ENCODE results near the gene IGFL2. TPM values are rescaled to one million over a fixed set of nuclear protein-coding genes. Genes with fewer than 3 reads are reported as not detected.

The IGFL2 gene
- total and polyA plus RNA-seq, 2 experiments from 2014 or later = not detected

DNA sequence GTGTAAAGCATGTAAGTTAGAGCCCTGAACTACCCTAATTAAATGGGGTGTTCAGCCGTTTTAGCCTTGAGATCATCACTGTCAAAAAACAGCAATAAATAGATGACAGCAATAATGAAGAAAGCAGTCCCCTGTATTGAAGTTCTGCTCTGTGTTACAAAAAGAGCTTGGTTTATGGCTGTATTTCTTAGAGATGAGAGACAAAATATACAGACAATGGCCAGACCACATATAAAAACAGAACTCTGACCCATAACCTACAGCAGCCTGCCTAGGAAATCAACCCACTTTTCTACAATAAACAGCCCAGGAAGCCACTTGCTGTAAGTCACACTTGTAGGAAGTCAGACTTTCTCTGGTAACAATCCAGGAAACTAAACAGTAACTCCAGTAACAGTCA is 34.3 kb upstream of the IGFL2 start:
- H3K79me2 ChIP-seq (replicated peaks; ENCODE audit: insufficient read depth) = no peaks in the 10 kb centered on the region
- H3K9me3 Mint-ChIP-seq = no peaks in the 10 kb centered on the region; the same call in 2 of the 3 replicates
- ATAC-seq (no peak), DNase-seq (ENCODE audit: low spot score) (no peak)
- no peak overlapping the region for H3K4me2 ChIP-seq
- no peaks in the 10 kb centered on the region for H3K9me2 ChIP-seq (ENCODE audit: insufficient read depth)
- no peaks in the 10 kb centered on the region for H3K36me3 Mint-ChIP-seq (ENCODE audit: low read depth)
- no peak overlapping the region for H3K4me3 ChIP-seq
- no peaks in the 10 kb centered on the region for H3K4me1 ChIP-seq (ENCODE audit: insufficient read depth)
- H3K27me3 Mint-ChIP-seq (ENCODE audit: insufficient read depth, low read depth, poor library complexity) = no peaks in the 10 kb centered on the region
- no peaks in the 10 kb centered on the region for H3K27me3 ChIP-seq (ENCODE audit: insufficient read depth)
- H3K27ac ChIP-seq (ENCODE audit: low read depth) = no peak overlapping the region
- no peaks in the 10 kb centered on the region for H3K36me3 ChIP-seq (ENCODE audit: insufficient read depth)
- no peak overlapping the region for H2AFZ ChIP-seq
- H3K4me1 Mint-ChIP-seq = peaks cover 9% of the 10 kb centered on the region
- H3K27ac Mint-ChIP-seq = no peak overlapping the region
- H3K4me3 Mint-ChIP-seq = no peak overlapping the region
- TF ChIP-seq EZH2phosphoT487 (IDR thresholded peaks at IDR 0.05; ENCODE audit: unreplicated experiment) (no peak), POLR2AphosphoS5 (IDR thresholded peaks at IDR 0.05; ENCODE audit: low read depth) (no peak), JUNB (IDR thresholded peaks at IDR 0.05; ENCODE audit: unreplicated experiment) (no peak), REST (IDR thresholded peaks at IDR 0.05; ENCODE audit: unreplicated experiment) (no peak)
- H3F3A ChIP-seq (replicated peaks; ENCODE audit: low read depth) = no peaks in the 10 kb centered on the region
- H4K20me1 ChIP-seq (replicated peaks; ENCODE audit: insufficient read depth) = no peaks in the 10 kb centered on the region

DNA sequence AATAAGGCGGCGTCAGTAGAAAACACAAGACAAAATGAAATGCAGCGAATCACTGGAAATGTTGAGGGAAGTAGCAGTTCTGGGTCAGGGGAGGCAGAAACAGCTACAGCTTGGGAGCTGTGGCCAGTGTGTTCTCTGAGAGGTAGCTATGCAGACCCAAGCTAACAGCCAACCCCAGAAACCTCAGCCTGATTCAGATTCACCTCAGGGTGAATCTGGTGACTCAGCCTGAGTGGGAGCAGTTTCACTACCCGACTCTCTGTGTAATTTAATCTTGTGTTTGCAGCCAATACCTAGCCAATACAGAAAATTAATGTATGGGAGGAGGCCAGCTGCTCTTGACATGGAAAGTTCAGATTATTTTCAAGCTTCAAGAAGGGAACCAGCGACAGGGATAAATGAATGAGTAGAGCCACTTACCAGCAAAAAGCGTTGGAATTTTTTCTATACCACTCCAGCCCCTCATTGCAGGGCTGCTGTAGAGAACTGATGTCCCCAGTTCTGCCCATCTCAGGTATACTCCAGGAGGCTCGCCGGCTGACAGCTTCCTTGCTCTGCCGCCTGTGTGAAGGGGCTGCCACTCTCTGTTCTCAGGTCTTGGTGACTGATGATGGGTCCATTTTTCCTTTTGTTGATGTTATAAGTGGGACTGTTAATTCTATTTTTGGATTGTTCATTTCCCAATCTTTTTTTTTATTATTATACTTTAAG is 32.5 kb upstream of the IGFL2 start:
- peak; percentile 79 for ATAC-seq
- H3K27me3 Mint-ChIP-seq (ENCODE audit: insufficient read depth, low read depth, poor library complexity) = no peaks in the 10 kb centered on the region
- no peaks in the 10 kb centered on the region for H3K9me2 ChIP-seq (ENCODE audit: insufficient read depth)
- no peak overlapping the region for H3K4me3 Mint-ChIP-seq
- no peaks in the 10 kb centered on the region for H4K20me1 ChIP-seq (replicated peaks; ENCODE audit: insufficient read depth)
- no peak overlapping the region for H3K4me3 ChIP-seq
- no peaks in the 10 kb centered on the region for H3K36me3 ChIP-seq (ENCODE audit: insufficient read depth)
- H3K79me2 ChIP-seq (replicated peaks; ENCODE audit: insufficient read depth) = no peaks in the 10 kb centered on the region
- DNase-seq (ENCODE audit: low spot score) = no peak
- H3K4me1 Mint-ChIP-seq = peaks cover 9% of the 10 kb centered on the region
- no peak overlapping the region for H3K4me2 ChIP-seq
- 0 out of 3 replicates have a peak, but pooled peaks cover 3% of the 10 kb centered on the region for H3K36me3 Mint-ChIP-seq (ENCODE audit: low read depth)
- H3K9me3 Mint-ChIP-seq = peaks cover 4% of the 10 kb centered on the region; the same call in 2 of the 3 replicates
- TF ChIP-seq EZH2 (IDR thresholded peaks at IDR 0.05; ENCODE audit: low read depth, unreplicated experiment) (no peak), POLR2AphosphoS5 (IDR thresholded peaks at IDR 0.05; ENCODE audit: low read depth) (no peak), NANOG (IDR thresholded peaks at IDR 0.05; ENCODE audit: borderline replicate concordance) (no peak), ZNF331 (CRISPR knock-in tag; IDR thresholded peaks at IDR 0.05; ENCODE audit: low read depth) (no peak), ZNF114 (CRISPR knock-in tag; IDR thresholded peaks at IDR 0.05) (no peak), REST (IDR thresholded peaks at IDR 0.05; ENCODE audit: unreplicated experiment) (no peak), CREB1 (CRISPR knock-in tag; IDR thresholded peaks at IDR 0.05; ENCODE audit: low read depth) (no peak)
- TF ChIP-seq, protein P1, sequence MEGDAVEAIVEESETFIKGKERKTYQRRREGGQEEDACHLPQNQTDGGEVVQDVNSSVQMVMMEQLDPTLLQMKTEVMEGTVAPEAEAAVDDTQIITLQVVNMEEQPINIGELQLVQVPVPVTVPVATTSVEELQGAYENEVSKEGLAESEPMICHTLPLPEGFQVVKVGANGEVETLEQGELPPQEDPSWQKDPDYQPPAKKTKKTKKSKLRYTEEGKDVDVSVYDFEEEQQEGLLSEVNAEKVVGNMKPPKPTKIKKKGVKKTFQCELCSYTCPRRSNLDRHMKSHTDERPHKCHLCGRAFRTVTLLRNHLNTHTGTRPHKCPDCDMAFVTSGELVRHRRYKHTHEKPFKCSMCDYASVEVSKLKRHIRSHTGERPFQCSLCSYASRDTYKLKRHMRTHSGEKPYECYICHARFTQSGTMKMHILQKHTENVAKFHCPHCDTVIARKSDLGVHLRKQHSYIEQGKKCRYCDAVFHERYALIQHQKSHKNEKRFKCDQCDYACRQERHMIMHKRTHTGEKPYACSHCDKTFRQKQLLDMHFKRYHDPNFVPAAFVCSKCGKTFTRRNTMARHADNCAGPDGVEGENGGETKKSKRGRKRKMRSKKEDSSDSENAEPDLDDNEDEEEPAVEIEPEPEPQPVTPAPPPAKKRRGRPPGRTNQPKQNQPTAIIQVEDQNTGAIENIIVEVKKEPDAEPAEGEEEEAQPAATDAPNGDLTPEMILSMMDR (conservative IDR thresholded peaks at IDR 0.05; ENCODE audit: low read depth in 2 of 2) = no peak
- no peaks in the 10 kb centered on the region for H3F3A ChIP-seq (replicated peaks; ENCODE audit: low read depth)
- no peak overlapping the region for H3K27ac ChIP-seq (ENCODE audit: low read depth)
- 0 out of 2 replicates have a peak overlapping the region, but pooled peaks have one; percentile 29 for H2AFZ ChIP-seq
- H3K27me3 ChIP-seq (ENCODE audit: insufficient read depth) = no peaks in the 10 kb centered on the region
- no peak overlapping the region for H3K27ac Mint-ChIP-seq
- no peaks in the 10 kb centered on the region for H3K4me1 ChIP-seq (ENCODE audit: insufficient read depth)
